SK-N-SH (cell line): Measurements from ENCODE around the gene KLC4.

ENCODE experiments used
- CTCF ChIP-seq: fragments of 200-600 bp; sonication (generic); IDR thresholded peaks from 2 replicates; pipeline ENCODE4 v1.6.1; 2017; ENCODE audit warnings: antibody characterized with exemption, mild to moderate bottlenecking, moderate library complexity
- EZH2phosphoT487 ChIP-seq: fragments of 200-600 bp; sonication (generic); IDR thresholded peaks from 2 replicates; pipeline ENCODE4 v1.6.1; 2017; ENCODE audit warnings: low read depth, mixed run types, mild to moderate bottlenecking, antibody characterized with exemption, moderate library complexity, borderline replicate concordance
- FOXM1 ChIP-seq: IDR thresholded peaks from 2 replicates; pipeline ENCODE4 v1.4.0; 2012; ENCODE audit warnings: low read depth, mild to moderate bottlenecking
- GABPA ChIP-seq: IDR thresholded peaks from 2 replicates; pipeline ENCODE4 v1.4.0; 2012; ENCODE audit warnings: low read depth, mild to moderate bottlenecking
- MAX ChIP-seq: IDR thresholded peaks from 2 replicates; pipeline ENCODE4 v1.4.0; 2012; ENCODE audit warnings: low read depth
- NFIC ChIP-seq: IDR thresholded peaks from 2 replicates; pipeline ENCODE4 v1.4.0; 2012; ENCODE audit warnings: borderline replicate concordance
- SIN3A ChIP-seq: IDR thresholded peaks from 2 replicates; pipeline ENCODE4 v1.6.1; 2012; ENCODE audit warnings: low read depth, mild to moderate bottlenecking, low read length, moderate library complexity, borderline replicate concordance
- TAF1 ChIP-seq: IDR thresholded peaks from 2 replicates; pipeline ENCODE4 v1.6.1; 2012; ENCODE audit warnings: low read depth, mild to moderate bottlenecking, low read length, moderate library complexity, borderline replicate concordance
- TCF12 ChIP-seq: IDR thresholded peaks from 2 replicates; pipeline ENCODE4 v1.4.0; 2012
- USF1 ChIP-seq: IDR thresholded peaks from 2 replicates; pipeline ENCODE4 v1.4.0; 2012; ENCODE audit warnings: low read depth, borderline replicate concordance
- YY1 ChIP-seq: IDR thresholded peaks from 2 replicates; pipeline ENCODE4 v1.4.0; 2012; ENCODE audit warnings: low read depth, mild to moderate bottlenecking
- TF ChIP-seq, protein P1 (sequence below): IDR thresholded peaks from 2 replicates; pipeline ENCODE4 v1.4.0; 2012; ENCODE audit warnings: low read depth, borderline replicate concordance
- TF ChIP-seq, protein P2 (sequence below): fragments of 150-350 bp; IDR thresholded peaks from 2 replicates; pipeline ENCODE4 v1.6.1; 2016; ENCODE audit warnings: mild to moderate bottlenecking, low read depth, low read length
- TF ChIP-seq, protein P3 (sequence below): fragments of 150-350 bp; IDR thresholded peaks from 2 replicates; pipeline ENCODE4 v1.6.1; 2017; ENCODE audit warnings: antibody characterized with exemption, low read length, low read depth, borderline replicate concordance

DNA sequence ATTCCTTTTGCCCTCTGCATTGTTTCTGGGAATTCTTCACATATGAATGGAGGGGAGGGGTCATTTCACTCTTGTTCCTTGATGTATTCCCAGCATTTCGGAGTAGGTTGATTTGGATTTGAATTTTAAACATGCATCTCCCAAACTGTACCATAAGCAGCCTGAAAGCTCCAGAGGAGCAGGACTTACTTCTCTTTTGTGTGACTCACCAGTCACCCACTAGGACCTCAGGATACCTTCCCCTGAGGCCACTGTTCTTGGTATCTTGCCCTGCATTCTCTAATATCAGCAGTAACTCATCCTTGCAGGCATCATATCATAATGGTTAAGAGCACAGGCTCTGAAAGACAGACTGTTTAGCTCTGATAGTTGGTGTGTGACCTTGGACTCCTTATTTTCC lies 900 bp upstream of the KLC4 start:
- TF ChIP-seq SIN3A (no peak), NFIC (no peak), CTCF (no peak), MAX (no peak), YY1 (no peak), USF1 (no peak), GABPA (no peak), FOXM1 (no peak), TCF12 (no peak), TAF1 (no peak), EZH2phosphoT487 (no peak)
- TF ChIP-seq, protein P1, sequence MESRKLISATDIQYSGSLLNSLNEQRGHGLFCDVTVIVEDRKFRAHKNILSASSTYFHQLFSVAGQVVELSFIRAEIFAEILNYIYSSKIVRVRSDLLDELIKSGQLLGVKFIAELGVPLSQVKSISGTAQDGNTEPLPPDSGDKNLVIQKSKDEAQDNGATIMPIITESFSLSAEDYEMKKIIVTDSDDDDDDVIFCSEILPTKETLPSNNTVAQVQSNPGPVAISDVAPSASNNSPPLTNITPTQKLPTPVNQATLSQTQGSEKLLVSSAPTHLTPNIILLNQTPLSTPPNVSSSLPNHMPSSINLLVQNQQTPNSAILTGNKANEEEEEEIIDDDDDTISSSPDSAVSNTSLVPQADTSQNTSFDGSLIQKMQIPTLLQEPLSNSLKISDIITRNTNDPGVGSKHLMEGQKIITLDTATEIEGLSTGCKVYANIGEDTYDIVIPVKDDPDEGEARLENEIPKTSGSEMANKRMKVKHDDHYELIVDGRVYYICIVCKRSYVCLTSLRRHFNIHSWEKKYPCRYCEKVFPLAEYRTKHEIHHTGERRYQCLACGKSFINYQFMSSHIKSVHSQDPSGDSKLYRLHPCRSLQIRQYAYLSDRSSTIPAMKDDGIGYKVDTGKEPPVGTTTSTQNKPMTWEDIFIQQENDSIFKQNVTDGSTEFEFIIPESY, result no peak
- TF ChIP-seq, protein P2, sequence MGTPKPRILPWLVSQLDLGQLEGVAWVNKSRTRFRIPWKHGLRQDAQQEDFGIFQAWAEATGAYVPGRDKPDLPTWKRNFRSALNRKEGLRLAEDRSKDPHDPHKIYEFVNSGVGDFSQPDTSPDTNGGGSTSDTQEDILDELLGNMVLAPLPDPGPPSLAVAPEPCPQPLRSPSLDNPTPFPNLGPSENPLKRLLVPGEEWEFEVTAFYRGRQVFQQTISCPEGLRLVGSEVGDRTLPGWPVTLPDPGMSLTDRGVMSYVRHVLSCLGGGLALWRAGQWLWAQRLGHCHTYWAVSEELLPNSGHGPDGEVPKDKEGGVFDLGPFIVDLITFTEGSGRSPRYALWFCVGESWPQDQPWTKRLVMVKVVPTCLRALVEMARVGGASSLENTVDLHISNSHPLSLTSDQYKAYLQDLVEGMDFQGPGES, result no peak
- TF ChIP-seq, protein P3, sequence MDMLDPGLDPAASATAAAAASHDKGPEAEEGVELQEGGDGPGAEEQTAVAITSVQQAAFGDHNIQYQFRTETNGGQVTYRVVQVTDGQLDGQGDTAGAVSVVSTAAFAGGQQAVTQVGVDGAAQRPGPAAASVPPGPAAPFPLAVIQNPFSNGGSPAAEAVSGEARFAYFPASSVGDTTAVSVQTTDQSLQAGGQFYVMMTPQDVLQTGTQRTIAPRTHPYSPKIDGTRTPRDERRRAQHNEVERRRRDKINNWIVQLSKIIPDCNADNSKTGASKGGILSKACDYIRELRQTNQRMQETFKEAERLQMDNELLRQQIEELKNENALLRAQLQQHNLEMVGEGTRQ, result no peak
